ENCODE measurements around the gene SETD3.

DNA sequence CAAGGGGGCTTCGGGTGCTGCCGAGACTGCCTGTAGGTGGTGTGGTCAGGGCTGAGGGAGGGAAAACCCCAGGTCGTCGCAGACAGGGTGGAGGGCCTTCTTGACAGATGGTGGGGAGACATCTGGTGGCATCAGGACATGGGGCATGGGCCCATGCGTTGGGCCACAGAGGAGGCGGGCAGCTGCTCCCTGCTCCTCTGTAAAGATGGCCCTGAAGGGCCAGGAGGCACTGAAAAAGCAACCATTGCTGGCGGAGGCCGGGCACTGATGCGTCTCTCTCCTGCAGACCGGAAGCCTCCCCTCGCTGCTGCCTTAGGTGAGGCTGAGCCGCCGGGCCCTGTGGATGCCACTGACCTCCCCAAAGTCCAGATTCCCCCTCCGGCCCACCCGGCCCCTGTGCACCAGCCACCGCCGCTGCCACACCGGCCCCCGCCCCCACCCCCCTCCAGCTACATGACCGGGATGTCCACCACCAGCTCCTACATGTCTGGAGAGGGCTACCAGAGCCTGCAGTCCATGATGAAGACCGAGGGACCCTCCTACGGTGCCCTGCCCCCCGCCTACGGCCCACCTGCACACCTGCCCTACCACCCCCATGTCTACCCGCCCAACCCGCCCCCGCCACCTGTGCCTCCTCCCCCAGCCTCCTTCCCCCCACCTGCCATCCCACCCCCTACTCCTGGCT lies 29.4 kb upstream of the SETD3 start:
- TF ChIP-seq CTCF (conservative IDR thresholded peaks at IDR 0.05; ENCODE audit: low read depth in 2 of 2) (no peak), ETS1 (IDR thresholded peaks at IDR 0.05) (no peak), REST (IDR thresholded peaks at IDR 0.05; ENCODE audit: unreplicated experiment) (no peak)
